ENCODE results near the gene CC2D2B. TPM values are rescaled to one million over a fixed set of nuclear protein-coding genes. Genes with fewer than 3 reads are reported as not detected.

CC2D2B gene
- total and polyA plus RNA-seq, 2 of the 13 experiments (the other 11 are each of a cell fraction or from before 2014, with no cell fraction given): 0.20 TPM; not detected in 1

DNA sequence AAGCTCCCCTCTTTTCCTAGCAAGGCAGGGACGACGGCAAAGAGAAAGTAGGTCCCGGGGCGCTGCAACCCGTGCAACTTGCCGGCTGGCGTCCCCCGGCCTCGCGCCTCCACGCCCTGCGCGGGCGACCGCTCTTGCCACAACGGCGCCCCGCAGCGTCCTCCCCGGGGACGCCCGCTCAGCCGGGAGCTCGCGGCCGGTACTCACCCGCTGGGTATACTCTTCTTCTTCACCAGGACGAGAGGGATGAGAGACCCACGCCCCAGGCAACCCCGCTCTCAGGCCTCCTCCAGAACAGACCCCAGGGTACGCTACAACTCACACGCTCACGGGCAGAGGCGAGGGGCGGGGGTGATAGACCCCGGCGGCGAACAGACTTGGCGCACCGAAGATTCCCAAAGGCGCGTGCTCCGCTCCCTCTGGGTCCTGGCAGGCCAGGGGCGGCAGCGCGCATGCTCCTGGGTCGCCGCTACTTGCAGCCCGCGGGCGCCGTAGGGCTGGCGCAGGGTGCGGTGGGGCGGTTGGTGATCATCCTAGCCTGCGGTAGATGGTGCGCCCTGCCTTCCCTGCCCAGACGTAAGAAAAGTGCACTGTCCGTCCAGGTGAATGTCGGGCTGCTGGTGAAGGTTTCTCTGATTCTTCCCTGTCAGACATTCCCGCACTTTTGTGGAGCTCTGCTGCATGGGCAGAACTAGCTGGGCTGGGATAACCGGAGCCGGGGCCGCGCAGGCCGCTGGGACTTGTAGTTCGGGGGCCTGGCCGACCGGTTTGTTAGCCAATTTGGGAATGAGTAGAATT is at the start of gene CC2D2B (continued):
- no peak for TF ChIP-seq ZMAT5 (CRISPR knock-in tag; IDR thresholded peaks at IDR 0.05; ENCODE audit: borderline replicate concordance, low read depth)
- TF ChIP-seq, protein P1, sequence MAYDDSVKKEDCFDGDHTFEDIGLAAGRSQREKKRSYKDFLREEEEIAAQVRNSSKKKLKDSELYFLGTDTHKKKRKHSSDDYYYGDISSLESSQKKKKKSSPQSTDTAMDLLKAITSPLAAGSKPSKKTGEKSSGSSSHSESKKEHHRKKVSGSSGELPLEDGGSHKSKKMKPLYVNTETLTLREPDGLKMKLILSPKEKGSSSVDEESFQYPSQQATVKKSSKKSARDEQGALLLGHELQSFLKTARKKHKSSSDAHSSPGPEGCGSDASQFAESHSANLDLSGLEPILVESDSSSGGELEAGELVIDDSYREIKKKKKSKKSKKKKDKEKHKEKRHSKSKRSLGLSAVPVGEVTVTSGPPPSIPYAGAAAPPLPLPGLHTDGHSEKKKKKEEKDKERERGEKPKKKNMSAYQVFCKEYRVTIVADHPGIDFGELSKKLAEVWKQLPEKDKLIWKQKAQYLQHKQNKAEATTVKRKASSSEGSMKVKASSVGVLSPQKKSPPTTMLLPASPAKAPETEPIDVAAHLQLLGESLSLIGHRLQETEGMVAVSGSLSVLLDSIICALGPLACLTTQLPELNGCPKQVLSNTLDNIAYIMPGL (CRISPR knock-in tag; IDR thresholded peaks at IDR 0.05; ENCODE audit: borderline replicate concordance in 1 of 2, low read depth in 1 of 2): peak; percentile 70 to 96; a peak in 3 of 4 replicates
- TF ChIP-seq FOXM1 (CRISPR knock-in tag; IDR thresholded peaks at IDR 0.05): no peak
- TF ChIP-seq ZNF75D (CRISPR knock-in tag; IDR thresholded peaks at IDR 0.05; ENCODE audit: borderline replicate concordance): no peak
- TF ChIP-seq ZFYVE20 (CRISPR knock-in tag; IDR thresholded peaks at IDR 0.05; ENCODE audit: borderline replicate concordance, low read depth): no peak
- TF ChIP-seq, protein P2, sequence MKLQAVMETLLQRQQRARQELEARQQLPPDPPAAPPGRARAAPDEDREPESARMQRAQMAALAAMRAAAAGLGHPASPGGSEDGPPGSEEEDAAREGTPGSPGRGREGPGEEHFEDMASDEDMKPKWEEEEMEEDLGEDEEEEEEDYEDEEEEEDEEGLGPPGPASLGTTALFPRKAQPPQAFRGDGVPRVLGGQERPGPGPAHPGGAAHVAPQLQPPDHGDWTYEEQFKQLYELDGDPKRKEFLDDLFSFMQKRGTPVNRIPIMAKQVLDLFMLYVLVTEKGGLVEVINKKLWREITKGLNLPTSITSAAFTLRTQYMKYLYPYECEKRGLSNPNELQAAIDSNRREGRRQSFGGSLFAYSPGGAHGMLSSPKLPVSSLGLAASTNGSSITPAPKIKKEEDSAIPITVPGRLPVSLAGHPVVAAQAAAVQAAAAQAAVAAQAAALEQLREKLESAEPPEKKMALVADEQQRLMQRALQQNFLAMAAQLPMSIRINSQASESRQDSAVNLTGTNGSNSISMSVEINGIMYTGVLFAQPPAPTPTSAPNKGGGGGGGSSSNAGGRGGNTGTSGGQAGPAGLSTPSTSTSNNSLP (IDR thresholded peaks at IDR 0.05; ENCODE audit: low read depth, low read length): no peak
- no peak for TF ChIP-seq PBX2 (CRISPR knock-in tag; IDR thresholded peaks at IDR 0.05)
- no peak for TF ChIP-seq ZNF44 (CRISPR knock-in tag; IDR thresholded peaks at IDR 0.05)
- TF ChIP-seq, protein P3, sequence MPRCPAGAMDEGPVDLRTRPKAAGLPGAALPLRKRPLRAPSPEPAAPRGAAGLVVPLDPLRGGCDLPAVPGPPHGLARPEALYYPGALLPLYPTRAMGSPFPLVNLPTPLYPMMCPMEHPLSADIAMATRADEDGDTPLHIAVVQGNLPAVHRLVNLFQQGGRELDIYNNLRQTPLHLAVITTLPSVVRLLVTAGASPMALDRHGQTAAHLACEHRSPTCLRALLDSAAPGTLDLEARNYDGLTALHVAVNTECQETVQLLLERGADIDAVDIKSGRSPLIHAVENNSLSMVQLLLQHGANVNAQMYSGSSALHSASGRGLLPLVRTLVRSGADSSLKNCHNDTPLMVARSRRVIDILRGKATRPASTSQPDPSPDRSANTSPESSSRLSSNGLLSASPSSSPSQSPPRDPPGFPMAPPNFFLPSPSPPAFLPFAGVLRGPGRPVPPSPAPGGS (CRISPR knock-in tag; IDR thresholded peaks at IDR 0.05): peak; percentile 87
- 0 out of 2 replicates have a peak, but pooled peaks have one; percentile 35 for TF ChIP-seq SIX1 (CRISPR knock-in tag; IDR thresholded peaks at IDR 0.05; ENCODE audit: borderline replicate concordance)
- TF ChIP-seq, protein P4, sequence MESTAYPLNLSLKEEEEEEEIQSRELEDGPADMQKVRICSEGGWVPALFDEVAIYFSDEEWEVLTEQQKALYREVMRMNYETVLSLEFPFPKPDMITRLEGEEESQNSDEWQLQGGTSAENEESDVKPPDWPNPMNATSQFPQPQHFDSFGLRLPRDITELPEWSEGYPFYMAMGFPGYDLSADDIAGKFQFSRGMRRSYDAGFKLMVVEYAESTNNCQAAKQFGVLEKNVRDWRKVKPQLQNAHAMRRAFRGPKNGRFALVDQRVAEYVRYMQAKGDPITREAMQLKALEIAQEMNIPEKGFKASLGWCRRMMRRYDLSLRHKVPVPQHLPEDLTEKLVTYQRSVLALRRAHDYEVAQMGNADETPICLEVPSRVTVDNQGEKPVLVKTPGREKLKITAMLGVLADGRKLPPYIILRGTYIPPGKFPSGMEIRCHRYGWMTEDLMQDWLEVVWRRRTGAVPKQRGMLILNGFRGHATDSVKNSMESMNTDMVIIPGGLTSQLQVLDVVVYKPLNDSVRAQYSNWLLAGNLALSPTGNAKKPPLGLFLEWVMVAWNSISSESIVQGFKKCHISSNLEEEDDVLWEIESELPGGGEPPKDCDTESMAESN (CRISPR knock-in tag; conservative IDR thresholded peaks at IDR 0.05): peak; percentile 94
- TF ChIP-seq SALL2 (CRISPR knock-in tag; IDR thresholded peaks at IDR 0.05): peak; percentile 34; the same call in 1 of the 2 replicates
- no peak for TF ChIP-seq KDM6A (CRISPR knock-in tag; IDR thresholded peaks at IDR 0.05; ENCODE audit: low read depth)
- no peak for TF ChIP-seq ZNF207 (IDR thresholded peaks at IDR 0.05; ENCODE audit: borderline replicate concordance)
- TF ChIP-seq BCLAF1 (IDR thresholded peaks at IDR 0.05): no peak
